Lower leg skin (tissue), 4 donors: ENCODE data around the gene LHFPL5. TPM values are rescaled to one million over a fixed set of nuclear protein-coding genes. Genes with fewer than 3 reads are reported as not detected.

Source experiments
- DNase-seq, 2 donors: peaks; one replicate each; pipeline ENCODE4 v3.0.0-alpha.2; 2019; ENCODE audit warnings: low spot score in 2 of 2
- H3K4me3 ChIP-seq: fragments of 200-600 bp; sonication (generic); 2 replicates; pipeline ENCODE4 v1.5.1; 2017; ENCODE audit warnings: mild to moderate bottlenecking, low read depth; ENCODE audit not compliant: poor library complexity, severe bottlenecking
- POLR2A ChIP-seq, 2 donors: fragments of 450-650 bp; IDR thresholded peaks; one replicate each; pipeline ENCODE4 v1.6.1; 2016 to 2017; ENCODE audit warnings: antibody characterized with exemption in 2 of 2, mild to moderate bottlenecking in 1 of 2, moderate library complexity in 1 of 2
- WGBS, 2 donors: methylation state at CpG; one replicate each; pipeline ENCODE4 v1.1.5; 2018; 5-methylcytosine and 5-hydroxymethylcytosine counted together
- intact Hi-C: fragments of 100-400 bp; cut with DNase I; formaldehyde crosslinking; loops from one replicate; pipeline ENCODE4 v1.15.0; 2023; ENCODE audit warnings: low total_unique reads
- total RNA-seq, 4 donors: library from RNA; depleted of rRNA; stranded (reverse); fragments of >200 nt; gene quantifications; one replicate each; pipeline ENCODE4 v1.1.0, GENCODE V29; 2016
- TF ChIP-seq, protein P1 (sequence below), 3 donors: fragments of 450-650 bp; IDR thresholded peaks; one replicate each; pipeline ENCODE4 v1.5.1; 2016; ENCODE audit warnings: antibody characterized with exemption in 3 of 3, mild to moderate bottlenecking in 3 of 3, moderate library complexity in 2 of 3

Gene LHFPL5
- total RNA-seq: not detected

DNA sequence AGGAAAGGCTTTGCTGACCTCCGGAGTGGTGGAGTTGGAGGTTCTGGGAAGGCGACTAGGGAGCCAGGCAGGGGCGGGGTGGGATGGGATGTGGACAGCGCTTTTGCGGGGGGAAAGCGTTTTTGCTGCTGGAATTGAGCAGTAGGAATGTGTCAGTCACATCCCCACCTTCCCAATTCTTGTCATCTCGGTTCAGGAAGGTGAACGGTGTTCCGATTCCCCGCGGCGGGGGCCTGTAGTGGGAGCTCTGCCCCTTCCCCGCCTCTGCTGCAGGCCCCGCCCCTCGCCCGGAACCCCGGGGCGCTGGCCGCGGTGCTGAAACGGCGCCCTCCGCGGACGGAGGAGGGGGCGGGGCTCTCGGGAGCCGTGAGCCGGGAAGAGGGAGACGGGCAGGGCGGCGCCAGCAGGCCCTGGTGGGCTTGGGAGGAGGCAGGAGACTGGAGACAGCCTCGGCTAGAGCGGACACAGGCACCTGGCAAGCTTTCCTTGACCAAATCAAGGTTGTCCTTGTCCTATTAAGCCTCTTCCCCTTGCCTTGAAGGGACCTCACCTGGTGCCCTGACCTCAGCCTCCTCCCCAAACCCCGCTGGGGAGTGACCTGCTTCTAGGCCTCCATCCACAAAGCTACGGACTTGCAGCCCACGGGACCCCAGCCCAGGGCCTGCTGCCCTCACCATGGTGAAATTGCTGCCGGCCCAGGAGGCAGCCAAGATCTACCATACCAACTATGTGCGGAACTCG, at the start of gene LHFPL5:
TSS of gene LHFPL5 (plus strand) at position 357 of the 741 bp plus-strand sequence. CDS start at position 676, 319 bp downstream.
- intact Hi-C loops: no loop called here
- 2 to 19% methylated on average over 26 to 34 of the region's 40 CpGs for WGBS, 2 donors
- TF ChIP-seq, protein P1, sequence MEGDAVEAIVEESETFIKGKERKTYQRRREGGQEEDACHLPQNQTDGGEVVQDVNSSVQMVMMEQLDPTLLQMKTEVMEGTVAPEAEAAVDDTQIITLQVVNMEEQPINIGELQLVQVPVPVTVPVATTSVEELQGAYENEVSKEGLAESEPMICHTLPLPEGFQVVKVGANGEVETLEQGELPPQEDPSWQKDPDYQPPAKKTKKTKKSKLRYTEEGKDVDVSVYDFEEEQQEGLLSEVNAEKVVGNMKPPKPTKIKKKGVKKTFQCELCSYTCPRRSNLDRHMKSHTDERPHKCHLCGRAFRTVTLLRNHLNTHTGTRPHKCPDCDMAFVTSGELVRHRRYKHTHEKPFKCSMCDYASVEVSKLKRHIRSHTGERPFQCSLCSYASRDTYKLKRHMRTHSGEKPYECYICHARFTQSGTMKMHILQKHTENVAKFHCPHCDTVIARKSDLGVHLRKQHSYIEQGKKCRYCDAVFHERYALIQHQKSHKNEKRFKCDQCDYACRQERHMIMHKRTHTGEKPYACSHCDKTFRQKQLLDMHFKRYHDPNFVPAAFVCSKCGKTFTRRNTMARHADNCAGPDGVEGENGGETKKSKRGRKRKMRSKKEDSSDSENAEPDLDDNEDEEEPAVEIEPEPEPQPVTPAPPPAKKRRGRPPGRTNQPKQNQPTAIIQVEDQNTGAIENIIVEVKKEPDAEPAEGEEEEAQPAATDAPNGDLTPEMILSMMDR (IDR thresholded peaks at IDR 0.05): no peak
- no peak for TF ChIP-seq POLR2A (IDR thresholded peaks at IDR 0.05)
- no peak within 1 kb of the TSS for H3K4me3 ChIP-seq
- DNase-seq: no peak

DNA sequence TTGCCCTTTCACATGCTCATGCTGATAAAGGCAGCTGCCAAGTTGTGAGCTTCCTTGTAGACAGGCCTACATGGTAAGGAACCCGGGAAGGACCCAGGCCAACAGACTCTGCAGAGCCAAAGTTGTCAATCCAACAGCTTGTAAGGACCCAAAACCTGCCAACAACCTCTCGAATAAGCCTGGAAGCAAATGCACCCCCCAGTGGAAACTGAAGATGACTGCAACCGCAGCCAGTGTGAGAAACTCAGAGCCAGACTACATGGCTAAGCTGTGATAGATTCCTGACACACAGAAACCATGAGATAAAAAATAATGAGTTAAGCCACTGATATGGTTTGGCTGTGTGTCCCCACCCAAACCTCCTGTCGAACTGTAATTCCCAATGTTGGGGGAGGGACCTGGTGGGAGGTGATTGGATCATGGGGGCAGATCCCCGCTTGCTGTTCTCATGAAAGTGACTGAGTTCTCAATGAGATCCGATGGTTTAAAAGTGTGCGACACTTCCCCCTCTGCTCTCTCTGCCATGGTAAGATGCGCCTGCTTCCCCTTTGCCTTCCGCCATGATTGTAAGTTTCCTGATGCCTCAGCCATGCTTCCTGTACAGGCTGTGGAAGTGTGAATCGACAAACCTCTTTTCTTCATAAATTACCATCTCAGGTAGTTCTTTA, 47.6 kb upstream of the LHFPL5 start:
- WGBS, 2 donors: 60% methylated on average over 10 of the region's 10 CpGs
- TF ChIP-seq, protein P1 (IDR thresholded peaks at IDR 0.05): no peak
- no peak for TF ChIP-seq POLR2A (IDR thresholded peaks at IDR 0.05)
- DNase-seq: no peak
- H3K4me3 ChIP-seq: no peak overlapping the region
- intact Hi-C loops: no loop called here

DNA sequence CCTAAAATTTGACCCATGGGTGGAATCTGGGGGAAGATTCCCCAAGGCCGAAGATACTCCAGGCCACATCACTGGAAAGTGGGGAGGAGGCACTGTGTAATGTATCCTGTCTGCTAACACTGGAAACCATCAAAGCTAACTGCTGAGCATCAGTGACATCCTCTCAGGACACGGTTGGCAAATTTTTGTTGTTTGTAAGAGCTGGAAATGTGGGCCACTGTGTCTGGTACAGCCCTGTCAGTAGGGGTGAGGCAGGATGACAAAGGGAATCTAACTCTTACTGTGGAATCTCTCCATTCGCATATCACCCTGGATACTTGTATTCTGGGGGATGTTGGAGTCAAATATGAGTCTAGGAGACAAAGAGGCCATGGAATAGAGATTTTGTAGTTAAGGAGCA, 45.7 kb upstream of the LHFPL5 start:
- 69 to 85% methylated on average over 3 of the region's 3 CpGs for WGBS, 2 donors
- intact Hi-C loops: no loop called here
- no peak for DNase-seq
- H3K4me3 ChIP-seq: no peak overlapping the region
- TF ChIP-seq, protein P1 (IDR thresholded peaks at IDR 0.05): no peak

DNA sequence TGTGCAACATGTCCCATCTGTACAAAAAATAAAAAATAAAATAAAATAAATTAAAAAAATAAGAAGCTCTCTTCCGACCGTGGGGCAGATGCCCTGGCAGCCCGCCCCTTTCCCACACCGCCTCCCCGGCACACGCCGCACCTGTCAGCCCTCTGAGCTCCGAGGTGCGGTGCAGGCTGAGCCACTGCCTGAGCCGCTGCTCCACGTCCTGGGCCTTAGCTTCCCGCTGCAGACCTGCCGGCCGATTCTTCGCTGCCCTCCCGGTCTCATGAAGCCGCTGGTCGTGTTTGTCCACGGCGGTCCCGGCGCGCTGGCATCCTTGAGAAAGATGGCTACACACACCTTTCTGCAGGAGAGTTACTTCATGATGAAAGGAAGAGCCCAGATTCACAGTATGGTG, 39.4 kb upstream of the LHFPL5 start:
- intact Hi-C loops: no loop called here
- WGBS, 2 donors: 86 to 94% methylated on average over 22 to 23 of the region's 23 CpGs
- H3K4me3 ChIP-seq: no peak overlapping the region
- no peak for TF ChIP-seq POLR2A (IDR thresholded peaks at IDR 0.05)
- TF ChIP-seq, protein P1 (IDR thresholded peaks at IDR 0.05): no peak
- no peak for DNase-seq

DNA sequence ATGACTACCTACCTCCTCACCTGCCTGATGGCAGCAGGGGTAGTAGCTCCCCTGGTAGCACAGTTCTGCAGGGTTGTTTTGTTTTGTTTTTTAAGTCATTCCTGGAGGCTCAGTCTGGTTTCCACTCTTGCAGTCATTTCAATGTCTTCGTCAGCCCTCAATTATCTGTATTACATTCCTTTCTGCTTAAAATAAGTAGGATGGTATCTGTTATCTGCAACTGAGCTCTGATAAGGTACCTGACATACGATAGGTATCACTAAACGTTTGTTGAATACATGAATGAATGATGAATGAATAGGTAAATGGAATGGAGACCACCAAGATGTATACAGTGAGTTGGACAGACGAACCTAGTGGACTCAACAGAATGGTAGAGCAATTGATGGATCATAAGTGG, 35.9 kb upstream of the LHFPL5 start:
- TF ChIP-seq POLR2A (IDR thresholded peaks at IDR 0.05): no peak
- TF ChIP-seq, protein P1 (IDR thresholded peaks at IDR 0.05): no peak
- intact Hi-C loops: no loop called here

More for the DNA sequence above, 35.9 kb upstream of the LHFPL5 start:
- WGBS, 2 donors: 88 to 89% methylated on average over 4 of the region's 4 CpGs
- H3K4me3 ChIP-seq: no peak overlapping the region
- no peak for DNase-seq
